ENCODE results near the gene GRID1.

DNA sequence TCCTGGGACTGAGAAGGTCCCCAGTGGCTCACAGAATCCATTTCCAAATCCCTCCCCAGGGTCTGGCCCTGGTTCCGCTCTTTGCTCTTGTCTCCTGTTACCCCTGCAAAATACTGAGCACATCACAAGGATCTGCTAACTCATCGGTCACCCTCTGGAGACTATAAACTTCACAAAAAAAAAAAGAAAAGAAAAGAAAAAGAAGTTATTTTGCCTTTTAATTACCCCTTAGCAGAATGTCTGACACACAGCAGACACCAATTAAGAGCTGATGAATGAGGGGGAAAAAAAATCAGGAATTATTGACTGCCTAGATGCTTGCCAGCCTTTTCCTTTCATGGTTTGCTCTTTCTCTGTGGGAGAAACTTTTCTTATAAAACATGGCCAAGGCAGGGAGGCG, 578.7 kb downstream of the GRID1 start:
- TF ChIP-seq, protein P1, sequence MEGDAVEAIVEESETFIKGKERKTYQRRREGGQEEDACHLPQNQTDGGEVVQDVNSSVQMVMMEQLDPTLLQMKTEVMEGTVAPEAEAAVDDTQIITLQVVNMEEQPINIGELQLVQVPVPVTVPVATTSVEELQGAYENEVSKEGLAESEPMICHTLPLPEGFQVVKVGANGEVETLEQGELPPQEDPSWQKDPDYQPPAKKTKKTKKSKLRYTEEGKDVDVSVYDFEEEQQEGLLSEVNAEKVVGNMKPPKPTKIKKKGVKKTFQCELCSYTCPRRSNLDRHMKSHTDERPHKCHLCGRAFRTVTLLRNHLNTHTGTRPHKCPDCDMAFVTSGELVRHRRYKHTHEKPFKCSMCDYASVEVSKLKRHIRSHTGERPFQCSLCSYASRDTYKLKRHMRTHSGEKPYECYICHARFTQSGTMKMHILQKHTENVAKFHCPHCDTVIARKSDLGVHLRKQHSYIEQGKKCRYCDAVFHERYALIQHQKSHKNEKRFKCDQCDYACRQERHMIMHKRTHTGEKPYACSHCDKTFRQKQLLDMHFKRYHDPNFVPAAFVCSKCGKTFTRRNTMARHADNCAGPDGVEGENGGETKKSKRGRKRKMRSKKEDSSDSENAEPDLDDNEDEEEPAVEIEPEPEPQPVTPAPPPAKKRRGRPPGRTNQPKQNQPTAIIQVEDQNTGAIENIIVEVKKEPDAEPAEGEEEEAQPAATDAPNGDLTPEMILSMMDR (IDR thresholded peaks at IDR 0.05) = no peak
- no peak for TF ChIP-seq POLR2A (IDR thresholded peaks at IDR 0.05)
